Activated CD8-positive, alpha-beta memory T cell treated with anti-CD3 and anti-CD28 coated beads for 1 hour (primary cell): ENCODE results near the gene MCTP2.

Experiments used
- DNase-seq, 2 donors: peaks; one replicate each; pipeline ENCODE4 v3.0.0-alpha.2; 2020; ENCODE audit warnings: low read depth in 1 of 2; ENCODE audit errors: extremely low read depth in 1 of 2

MCTP2 gene

GRCh38 chr15:94336817-94337467 is 105.6 kb downstream of the MCTP2 start:
- DNase-seq = no peak

- DNase-seq = no peak
These were observed 107.0 kb downstream of the MCTP2 start for GRCh38 chr15:94338243-94338846.

GRCh38 chr15:94346282-94346681 is 114.9 kb downstream of the MCTP2 start:
- DNase-seq = no peak

GRCh38 chr15:94348084-94348483 is 116.7 kb downstream of the MCTP2 start:
- DNase-seq = no peak

- no peak for DNase-seq
These were observed 119.7 kb downstream of the MCTP2 start for GRCh38 chr15:94351031-94351535.

GRCh38 chr15:94352636-94353487 is 121.5 kb downstream of the MCTP2 start:
- no peak for DNase-seq

GRCh38 chr15:94353488-94353820 is 122.1 kb downstream of the MCTP2 start:
- no peak for DNase-seq

GRCh38 chr15:94354655-94355054 is 123.3 kb downstream of the MCTP2 start:
- DNase-seq = no peak

GRCh38 chr15:94359716-94360115 is 128.4 kb downstream of the MCTP2 start:
- DNase-seq = no peak

- no peak for DNase-seq
These were observed 128.9 kb downstream of the MCTP2 start for GRCh38 chr15:94360251-94360685.

- no peak for DNase-seq
These were observed 131.2 kb downstream of the MCTP2 start for GRCh38 chr15:94362385-94363092.

GRCh38 chr15:94363382-94363781 is 132.0 kb downstream of the MCTP2 start:
- no peak for DNase-seq

- no peak for DNase-seq
These were observed 135.4 kb downstream of the MCTP2 start for GRCh38 chr15:94366781-94367180.

GRCh38 chr15:94367726-94368535 is 136.6 kb downstream of the MCTP2 start:
- no peak for DNase-seq

- no peak for DNase-seq
These were observed 139.0 kb downstream of the MCTP2 start for GRCh38 chr15:94370206-94370935.

- DNase-seq = no peak
These were observed 139.6 kb downstream of the MCTP2 start for GRCh38 chr15:94370936-94371285.

GRCh38 chr15:94372821-94373220 is 141.5 kb downstream of the MCTP2 start:
- no peak for DNase-seq

- no peak for DNase-seq
These were observed 144.6 kb downstream of the MCTP2 start for GRCh38 chr15:94375997-94376396.

- no peak for DNase-seq
These were observed 148.6 kb downstream of the MCTP2 start for GRCh38 chr15:94379986-94380385.

GRCh38 chr15:94380798-94381197 is 149.4 kb downstream of the MCTP2 start:
- DNase-seq = no peak
